Measurements from ENCODE around the gene EVX1.

- TF ChIP-seq CTCF (IDR thresholded peaks at IDR 0.05) (no peak), POLR2A (IDR thresholded peaks at IDR 0.05) (no peak)
Observed at GRCh38 chr7:27197137-27198042, 45.2 kb upstream of the EVX1 start.
